Activated CD4-positive, alpha-beta memory T cell treated with anti-CD3 and anti-CD28 coated beads for 36 hours (primary cell): ENCODE results near the gene NAA30. TPM values are rescaled to one million over a fixed set of nuclear protein-coding genes. Genes with fewer than 3 reads are reported as not detected.
"Not testable (repeated sequence)": the region's sequence is repeated elsewhere in the genome, so short reads cannot be mapped to it uniquely, and the experiment has no call there.

Experiments used
- CTCF ChIA-PET: fragments of 350-600 bp; sonication (Branson Sonifier 250); formaldehyde crosslinking; loops from one replicate; lab custom pipeline; 2021; ENCODE audit warnings: antibody characterized with exemption, inconsistent platforms; lab: Charles Lee
- POLR2A ChIA-PET: fragments of 350-600 bp; sonication (Branson Sonifier 250); formaldehyde crosslinking; loops from one replicate; lab custom pipeline; 2021; ENCODE audit warnings: antibody characterized with exemption; lab: Charles Lee
- DNase-seq: peaks from one replicate; pipeline ENCODE4 v3.0.0-alpha.2; 2020
- H3K27ac Mint-ChIP-seq: one replicate; pipeline ENCODE4 v1.8.0; 2021; ENCODE audit warnings: mixed read lengths
- H3K27me3 Mint-ChIP-seq: one replicate; pipeline ENCODE4 v1.8.0; 2021; ENCODE audit warnings: mixed read lengths
- H3K36me3 Mint-ChIP-seq: one replicate; pipeline ENCODE4 v1.8.0; 2021; ENCODE audit warnings: mixed read lengths
- H3K4me1 Mint-ChIP-seq: one replicate; pipeline ENCODE4 v1.8.0; 2021; ENCODE audit warnings: low read depth, mixed read lengths
- H3K4me3 Mint-ChIP-seq: one replicate; pipeline ENCODE4 v1.8.0; 2021; ENCODE audit warnings: mild to moderate bottlenecking, mixed read lengths
- H3K9me3 Mint-ChIP-seq: one replicate; pipeline ENCODE4 v1.8.0; 2021; ENCODE audit warnings: mixed read lengths
- intact Hi-C: fragments of 100-400 bp; cut with micrococcal nuclease; formaldehyde crosslinking; loops from one replicate; pipeline ENCODE4 v1.15.1; 2023
- total RNA-seq, 2 experiments: library from RNA; stranded (reverse); gene quantifications; one replicate each; pipeline ENCODE4 v1.2.3, GENCODE V29; 2021

The NAA30 gene
- 10 to 100 TPM; 14.4 to 16.9 TPM for total RNA-seq

GRCh38 chr14:57390037-57390805 is at the start of gene NAA30:
TSS of gene NAA30 (plus strand) at chr14:57390586. CDS start at chr14:57390958, 372 bp downstream.
- DNase-seq: peak; percentile 96
- Mint-ChIP-seq H3K4me1 (peaks cover 44% of the 10 kb centered on the region), H3K36me3 (peaks cover 11% of the 10 kb centered on the region)

DNA sequence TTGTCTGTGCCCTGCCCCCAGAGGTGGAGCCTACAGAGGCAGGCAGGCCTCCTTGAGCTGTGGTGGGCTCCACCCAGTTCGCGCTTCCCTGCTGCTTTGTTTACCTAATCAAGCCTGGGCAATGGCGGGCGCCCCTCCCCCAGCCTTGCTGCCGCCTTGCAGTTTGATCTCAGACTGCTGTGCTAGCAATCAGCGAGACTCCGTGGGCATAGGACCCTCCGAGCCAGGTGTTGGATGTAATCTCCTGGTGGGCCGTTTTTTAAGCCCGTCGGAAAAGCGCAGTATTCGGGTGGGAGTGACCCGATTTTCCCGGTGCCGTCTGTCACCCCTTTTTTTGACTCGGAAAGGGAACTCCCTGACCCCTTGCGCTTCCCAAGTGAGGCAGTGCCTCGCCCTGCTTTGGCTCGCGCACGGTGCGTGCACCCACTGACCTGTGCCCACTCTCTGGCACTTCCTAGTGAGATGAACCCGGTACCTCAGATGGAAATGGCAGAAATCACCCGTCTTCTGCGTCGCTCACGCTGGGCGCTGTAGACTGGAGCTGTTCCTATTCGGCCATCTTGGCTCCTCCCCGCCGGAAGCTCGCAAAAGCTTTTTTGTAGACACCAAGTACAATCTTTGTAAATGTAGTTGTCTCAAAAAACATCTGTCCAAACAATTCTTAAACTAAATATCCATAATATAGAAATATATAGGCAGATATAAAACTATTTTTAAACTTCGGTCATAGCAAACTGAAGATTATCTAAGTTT is 46.7 kb upstream of the NAA30 start:
- peaks cover 12% of the 10 kb centered on the region for H3K27me3 Mint-ChIP-seq
- POLR2A ChIA-PET, H3K4me1 Mint-ChIP-seq, H3K9me3 Mint-ChIP-seq, intact Hi-C loops, H3K36me3 Mint-ChIP-seq, DNase-seq, H3K4me3 Mint-ChIP-seq, CTCF ChIA-PET, H3K27ac Mint-ChIP-seq: not testable (repeated sequence)

More at GRCh38 chr14:57390037-57390805, at the start of gene NAA30:
- Mint-ChIP-seq H3K4me3 (peak within 1 kb of the TSS; percentile 82), H3K27ac (peak within 1 kb of the TSS; percentile 92), H3K9me3 (no peaks in the 10 kb centered on the region), H3K27me3 (no peaks in the 10 kb centered on the region)
- POLR2A ChIA-PET: interaction anchor here (0.7 to 1.9 kb wide), 4 partner anchors 9 to 121 kb away, joined by 5 to 8 read pairs (median 8); partner anchors contain the start of genes AP5M1 and EXOC5
- intact Hi-C loops: loop anchor here (1.0 to 10.0 kb wide), 8 partner anchors 13 to 1258 kb away; partner anchors contain the start of genes AP5M1, ARID4A, EXOC5 and KIAA0586
- CTCF ChIA-PET: interaction anchor here (1.2 kb wide), 1 partner anchor 121 kb away, joined by 4 read pairs; the partner anchor contains the start of genes AP5M1 and EXOC5

DNA sequence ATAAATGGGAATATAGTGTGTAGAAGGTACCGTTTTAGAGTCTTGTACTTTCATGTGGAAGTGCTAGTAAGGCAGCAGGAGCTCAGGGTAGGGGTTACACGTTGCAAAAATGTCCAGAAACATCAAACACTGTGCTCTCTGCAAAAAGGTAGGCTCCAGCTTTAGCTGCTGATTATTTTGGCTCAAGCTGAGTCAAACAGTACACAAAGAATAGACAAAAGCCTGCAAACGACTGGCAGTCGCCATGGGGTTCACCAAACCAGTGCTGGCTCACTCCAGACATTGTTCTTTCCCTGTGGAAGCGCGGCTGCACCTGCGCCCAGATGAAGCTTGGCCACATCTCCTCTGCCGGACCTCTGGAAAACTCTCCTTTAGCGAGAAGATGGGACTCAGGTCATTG is 45.3 kb upstream of the NAA30 start:
- Mint-ChIP-seq H3K4me1 (no peaks in the 10 kb centered on the region), H3K9me3 (peaks cover 2% of the 10 kb centered on the region), H3K27ac (no peak overlapping the region), H3K4me3 (no peak overlapping the region), H3K36me3 (no peaks in the 10 kb centered on the region), H3K27me3 (peaks cover 18% of the 10 kb centered on the region)
- POLR2A ChIA-PET: no interaction called here
- no peak for DNase-seq
- CTCF ChIA-PET: interaction anchor here (0.6 kb wide), 1 partner anchor 1687 kb away, joined by 3 read pairs; no protein-coding TSS in a partner anchor
- intact Hi-C loops: no loop called here

GRCh38 chr14:57346741-57347140 is 43.6 kb upstream of the NAA30 start:
- Mint-ChIP-seq H3K4me1 (no peaks in the 10 kb centered on the region), H3K9me3 (peaks cover 2% of the 10 kb centered on the region), H3K36me3 (no peaks in the 10 kb centered on the region), H3K27ac (no peak overlapping the region), H3K4me3 (no peak overlapping the region), H3K27me3 (peaks cover 18% of the 10 kb centered on the region)
- ChIA-PET CTCF (interaction anchor here (1.2 kb wide), 1 partner anchor 30 kb away, joined by 3 read pairs; no protein-coding TSS in a partner anchor), POLR2A (no interaction called here)
- intact Hi-C loops: no loop called here
- no peak for DNase-seq

DNA sequence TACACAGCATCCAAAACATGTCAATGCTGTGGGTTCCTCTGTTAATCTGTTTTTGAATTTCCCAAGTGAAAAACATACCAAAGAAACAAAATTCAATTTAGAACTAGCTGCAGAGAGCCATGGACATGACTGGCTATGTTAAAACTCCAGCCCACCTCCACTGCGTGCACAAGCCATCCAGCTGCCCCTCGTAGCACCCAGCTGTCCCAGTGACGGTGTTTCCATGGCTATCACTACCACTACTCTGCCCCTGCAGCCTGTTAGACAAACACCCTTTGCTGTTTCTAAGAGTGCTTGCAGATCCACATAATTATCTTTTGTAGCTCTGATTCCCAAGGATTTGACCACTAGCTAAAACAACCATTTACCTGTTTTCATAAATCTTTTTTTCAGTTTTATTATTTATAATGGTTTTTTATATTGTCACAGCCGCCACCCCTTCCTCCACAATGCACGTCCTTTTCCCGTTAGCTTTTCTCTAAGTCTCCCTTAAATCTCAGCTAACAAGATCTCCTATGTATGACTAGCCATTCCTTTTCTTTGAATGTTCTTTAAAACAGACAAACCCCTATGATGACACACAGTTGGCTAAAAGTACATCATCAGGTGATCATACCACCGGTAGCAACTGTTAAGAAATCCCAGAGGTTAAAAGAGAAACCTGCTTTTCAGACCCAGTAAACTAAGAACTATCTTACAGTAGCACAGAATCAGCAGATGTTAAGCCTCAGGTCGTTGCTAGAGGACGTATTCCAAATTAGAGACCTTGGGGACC is 37.8 kb upstream of the NAA30 start:
- Mint-ChIP-seq H3K4me1 (no peaks in the 10 kb centered on the region), H3K27ac (no peak overlapping the region), H3K27me3 (peaks cover 13% of the 10 kb centered on the region), H3K9me3 (no peaks in the 10 kb centered on the region), H3K4me3 (no peak overlapping the region), H3K36me3 (no peaks in the 10 kb centered on the region)
- ChIA-PET POLR2A (no interaction called here), CTCF (no interaction called here)
- no peak for DNase-seq
- intact Hi-C loops: no loop called here

- Mint-ChIP-seq H3K36me3 (no peaks in the 10 kb centered on the region), H3K27me3 (peaks cover 12% of the 10 kb centered on the region), H3K27ac (no peak overlapping the region), H3K4me1 (no peaks in the 10 kb centered on the region), H3K9me3 (no peaks in the 10 kb centered on the region), H3K4me3 (no peak overlapping the region)
- DNase-seq: no peak
- ChIA-PET POLR2A (no interaction called here), CTCF (no interaction called here)
- intact Hi-C loops: no loop called here
Observed at GRCh38 chr14:57355081-57355800, 35.1 kb upstream of the NAA30 start.

- Mint-ChIP-seq H3K9me3 (no peaks in the 10 kb centered on the region), H3K4me3 (no peak overlapping the region), H3K36me3 (no peaks in the 10 kb centered on the region), H3K27ac (no peak overlapping the region), H3K4me1 (no peaks in the 10 kb centered on the region), H3K27me3 (peaks cover 25% of the 10 kb centered on the region)
- POLR2A ChIA-PET: interaction anchor here (1.0 to 1.3 kb wide), 2 partner anchors 13 to 116 kb away, joined by 3 to 4 read pairs; no protein-coding TSS in a partner anchor
- CTCF ChIA-PET: no interaction called here
- DNase-seq: no peak
- intact Hi-C loops: no loop called here
Observed at GRCh38 chr14:57362361-57362760, 28.0 kb upstream of the NAA30 start.

DNA sequence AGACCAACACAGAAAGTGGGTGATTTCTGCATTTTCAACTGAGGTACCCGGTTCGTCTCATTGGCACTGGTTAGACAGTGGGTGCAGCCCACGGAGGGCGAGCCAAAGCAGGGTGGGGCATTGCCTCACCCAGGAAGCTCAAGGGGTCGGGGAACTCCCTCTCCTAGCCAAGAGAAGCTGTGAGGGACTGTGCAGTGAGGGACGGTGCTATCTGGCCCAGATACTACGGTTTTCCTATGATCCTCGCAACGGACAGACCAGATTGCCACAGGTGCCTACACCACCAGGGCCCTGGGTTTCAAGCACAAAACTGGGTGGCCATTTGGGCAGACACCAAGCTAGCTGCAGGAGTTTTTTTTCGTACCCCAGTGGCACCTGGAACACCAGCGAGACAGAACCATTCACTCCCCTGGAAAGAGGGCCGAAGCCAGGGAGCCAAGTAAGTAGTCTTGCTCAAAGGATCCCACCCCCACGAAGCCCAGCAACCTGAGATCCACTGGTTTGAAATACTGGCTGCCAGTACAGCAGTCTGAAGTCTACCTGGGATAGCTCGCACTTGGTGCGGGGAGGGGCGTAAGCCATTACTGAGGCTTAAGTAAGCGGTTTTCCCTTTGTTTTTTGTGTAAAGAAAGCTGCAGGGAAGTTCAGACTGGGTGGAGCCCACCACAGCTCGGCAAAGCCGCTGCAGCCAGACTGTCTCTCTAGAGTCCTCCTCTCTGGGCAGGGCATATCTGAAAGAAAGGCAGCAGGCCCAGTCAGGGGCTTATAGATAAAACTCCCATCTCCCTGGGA is 25.5 kb upstream of the NAA30 start:
- POLR2A ChIA-PET: no interaction called here
- intact Hi-C loops: no loop called here
- Mint-ChIP-seq H3K36me3 (no peaks in the 10 kb centered on the region), H3K4me1 (no peaks in the 10 kb centered on the region), H3K27me3 (peaks cover 22% of the 10 kb centered on the region), H3K27ac (no peak overlapping the region), H3K9me3 (peaks cover 6% of the 10 kb centered on the region), H3K4me3 (no peak overlapping the region)
- no peak for DNase-seq
- CTCF ChIA-PET: no interaction called here

DNA sequence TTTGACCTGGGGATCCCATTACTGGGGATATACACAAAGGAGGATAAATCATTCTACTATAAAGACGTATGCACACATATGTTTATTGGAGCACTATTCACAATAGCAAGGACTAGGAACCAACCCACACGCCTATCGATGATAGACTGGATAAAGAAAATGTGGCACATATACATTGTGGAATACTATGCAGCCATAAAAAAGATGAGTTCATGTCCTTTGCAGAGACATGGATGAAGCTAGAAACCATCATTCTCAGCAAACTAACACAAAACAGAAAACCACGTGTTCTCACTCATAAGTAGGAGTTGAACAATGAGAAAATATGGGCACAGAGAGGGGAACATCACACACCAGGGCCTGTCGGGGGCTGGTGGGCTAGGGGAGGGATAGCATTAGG is 20.2 kb upstream of the NAA30 start:
- peaks cover 11% of the 10 kb centered on the region for H3K9me3 Mint-ChIP-seq
- DNase-seq, H3K4me1 Mint-ChIP-seq, intact Hi-C loops, H3K36me3 Mint-ChIP-seq, H3K4me3 Mint-ChIP-seq, H3K27ac Mint-ChIP-seq, POLR2A ChIA-PET, CTCF ChIA-PET: not testable (repeated sequence)
- peaks cover 16% of the 10 kb centered on the region for H3K27me3 Mint-ChIP-seq

DNA sequence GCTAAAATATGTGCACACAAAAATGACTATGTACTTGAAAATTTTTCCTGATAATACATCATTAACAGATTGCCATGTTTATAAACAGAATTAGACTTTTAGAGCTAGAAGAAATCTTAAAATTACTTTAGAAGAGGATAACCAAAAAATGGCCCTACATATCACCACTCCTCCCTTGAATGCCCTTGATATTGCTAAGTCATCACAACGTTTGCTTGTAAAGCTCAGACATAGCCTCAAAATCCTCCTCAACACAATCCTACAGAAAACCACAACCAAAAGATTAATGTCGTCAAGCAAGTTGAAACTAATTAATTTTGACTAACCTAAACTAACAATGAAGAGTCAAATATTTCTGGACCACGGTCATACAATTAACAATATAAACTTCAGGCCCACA is 19.4 kb upstream of the NAA30 start:
- Mint-ChIP-seq H3K4me3 (no peak overlapping the region), H3K9me3 (peaks cover 11% of the 10 kb centered on the region)

GRCh38 chr14:57375156-57375555 is 15.2 kb upstream of the NAA30 start:
- H3K27ac Mint-ChIP-seq: no peak overlapping the region
- no peak for DNase-seq
- peaks cover 2% of the 10 kb centered on the region for H3K9me3 Mint-ChIP-seq
- no peak overlapping the region for H3K4me3 Mint-ChIP-seq
- no peaks in the 10 kb centered on the region for H3K36me3 Mint-ChIP-seq
- intact Hi-C loops: no loop called here
- POLR2A ChIA-PET: interaction anchor here (1.1 kb wide), 1 partner anchor 12 kb away, joined by 3 read pairs; no protein-coding TSS in a partner anchor
- CTCF ChIA-PET: no interaction called here
- H3K27me3 Mint-ChIP-seq: peaks cover 3% of the 10 kb centered on the region
- no peaks in the 10 kb centered on the region for H3K4me1 Mint-ChIP-seq

More for the DNA sequence above, 19.4 kb upstream of the NAA30 start:
- ChIA-PET POLR2A (no interaction called here), CTCF (no interaction called here)
- intact Hi-C loops: no loop called here
- no peaks in the 10 kb centered on the region for H3K4me1 Mint-ChIP-seq
- H3K27me3 Mint-ChIP-seq: peaks cover 12% of the 10 kb centered on the region
- no peak for DNase-seq
- H3K36me3 Mint-ChIP-seq: no peaks in the 10 kb centered on the region
- H3K27ac Mint-ChIP-seq: no peak overlapping the region
